HG02973 (cell line): Measurements from ENCODE around the gene HJURP.

Source experiments
- ATAC-seq: cut with Tn5 transposase; IDR thresholded peaks from one replicate; pipeline ENCODE4 v1.9.1; 2021; ENCODE audit warnings: moderate library complexity; ENCODE audit not compliant: unreplicated experiment

Gene HJURP

DNA sequence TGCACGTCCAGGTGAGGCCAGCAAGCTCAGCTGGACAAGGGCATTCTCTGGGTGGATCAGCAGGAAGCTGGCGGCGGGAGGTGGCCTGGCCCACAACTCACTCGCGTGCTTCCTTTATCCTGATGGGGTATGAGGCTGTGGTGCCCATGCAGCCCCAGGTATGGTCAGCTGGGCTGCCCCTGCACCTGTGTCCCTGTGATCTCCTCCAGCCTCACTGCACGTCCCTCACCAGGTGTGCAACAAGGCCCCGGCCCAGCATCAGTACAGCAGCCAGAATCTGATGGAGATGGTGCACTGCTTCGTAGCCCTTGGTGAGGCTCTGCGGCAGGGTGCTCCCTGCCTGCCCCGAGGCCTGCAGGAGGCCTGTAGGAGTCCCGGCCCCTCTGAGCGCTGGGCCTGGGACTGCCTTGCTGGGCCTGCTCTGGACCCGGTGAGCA is 58.6 kb downstream of the HJURP start:
- no peak for ATAC-seq

- ATAC-seq, result no peak
Measured at GRCh38 chr2:233794128-233794658, 60.1 kb downstream of the HJURP start.

- no peak for ATAC-seq
Measured at GRCh38 chr2:233793465-233794127, 60.7 kb downstream of the HJURP start.

- ATAC-seq, result no peak
Measured at GRCh38 chr2:233792720-233793119, 61.6 kb downstream of the HJURP start.

- no peak for ATAC-seq
Measured at GRCh38 chr2:233791883-233792329, 62.4 kb downstream of the HJURP start.

- ATAC-seq, result no peak
Measured at GRCh38 chr2:233791151-233791882, 63.0 kb downstream of the HJURP start.

DNA sequence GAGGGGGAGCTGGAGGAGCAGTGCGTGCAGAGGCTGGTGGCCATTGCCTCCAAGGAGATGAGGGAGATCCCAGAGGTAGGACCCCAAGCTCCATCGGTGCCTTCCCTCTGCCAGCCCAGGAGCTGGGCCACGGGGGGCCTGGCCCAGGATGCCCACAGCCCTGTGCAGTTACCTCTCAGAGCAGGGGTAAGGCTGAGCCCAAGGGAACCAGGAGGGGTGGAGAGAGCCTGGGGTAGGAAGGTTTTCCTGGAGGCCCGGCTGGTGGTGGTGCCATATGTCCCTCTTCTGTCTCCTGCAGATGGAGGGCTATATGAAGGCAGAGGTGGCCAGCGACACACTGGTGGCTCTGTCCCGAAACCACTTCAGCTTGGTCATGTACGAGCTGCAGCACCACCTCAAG is 64.8 kb downstream of the HJURP start:
- no peak for ATAC-seq
